OCI-LY7 (cell line): ENCODE results near the gene NT5C3A. TPM values are rescaled to one million over a fixed set of nuclear protein-coding genes. Genes with fewer than 3 reads are reported as not detected.

Source experiments
- BruUV-seq: library from RNA; stranded (reverse); fragments of 400-500 nt; replicated peaks from 2 replicates; lab custom pipeline; 2021; lab: Mats Ljungman, UMichigan
- CTCF ChIA-PET: fragments of 300-600 bp; sonication (Branson Sonifier 250); formaldehyde crosslinking; loops from one replicate; lab custom pipeline; 2022; ENCODE audit warnings: antibody characterized with exemption; ENCODE audit not compliant: unreplicated experiment; lab: Charles Lee
- POLR2A ChIA-PET: fragments of 300-600 bp; sonication (Branson Sonifier 250); formaldehyde crosslinking; loops from one replicate; lab custom pipeline; 2022; ENCODE audit warnings: antibody characterized with exemption; lab: Charles Lee
- DNase-seq: peaks from one replicate; pipeline ENCODE4 v3.0.0-alpha.2; 2015; ENCODE audit warnings: low spot score
- H2AFZ ChIP-seq: fragments of 200-600 bp; sonication (generic), shearing (Covaris generic); 2 replicates; pipeline ENCODE4 v1.6.1; 2014; ENCODE audit warnings: mild to moderate bottlenecking, antibody characterized with exemption, low read length, moderate library complexity
- H3K27ac ChIP-seq: fragments of 200-600 bp; sonication (generic); 2 replicates; pipeline ENCODE4 v1.5.1; 2014; ENCODE audit warnings: mixed run types, low read depth, mild to moderate bottlenecking, moderate library complexity, low read length, inconsistent platforms; ENCODE audit not compliant: poor library complexity, severe bottlenecking
- H3K36me3 ChIP-seq: fragments of 200-600 bp; sonication (generic); 2 replicates; pipeline ENCODE4 v1.6.1; 2014; ENCODE audit warnings: mild to moderate bottlenecking, antibody characterized with exemption, low read length, moderate library complexity, mixed read lengths; ENCODE audit not compliant: insufficient read depth
- H3K4me1 ChIP-seq: fragments of 200-600 bp; sonication (generic); 2 replicates; pipeline ENCODE4 v1.5.1; 2014; ENCODE audit warnings: mild to moderate bottlenecking, low read length; ENCODE audit not compliant: insufficient read depth, poor library complexity, severe bottlenecking
- H3K4me2 ChIP-seq: fragments of 200-600 bp; sonication (generic); 2 replicates; pipeline ENCODE4 v1.6.1; 2014; ENCODE audit warnings: mild to moderate bottlenecking, low read length
- H3K4me3 ChIP-seq: fragments of 200-600 bp; sonication (generic); 2 replicates; pipeline ENCODE4 v1.5.1; 2014; ENCODE audit warnings: mild to moderate bottlenecking, low read depth, low read length; ENCODE audit not compliant: poor library complexity, severe bottlenecking
- H3K79me2 ChIP-seq: fragments of 200-600 bp; sonication (generic); 2 replicates; pipeline ENCODE4 v1.6.1; 2016; ENCODE audit warnings: low read depth, mild to moderate bottlenecking, low read length, moderate library complexity, mixed read lengths; ENCODE audit not compliant: insufficient read depth
- H3K9me2 ChIP-seq: fragments of 200-600 bp; sonication (generic); 2 replicates; pipeline ENCODE4 v1.6.1; 2016; ENCODE audit warnings: mild to moderate bottlenecking, low read length, mixed read lengths; ENCODE audit not compliant: insufficient read depth
- H3K9me3 ChIP-seq: fragments of 200-600 bp; sonication (generic); 2 replicates; pipeline ENCODE4 v1.6.1; 2014; ENCODE audit warnings: mild to moderate bottlenecking, mixed run types, low read length, mixed read lengths
- H4K20me1 ChIP-seq: fragments of 200-600 bp; sonication (generic); 2 replicates; pipeline ENCODE4 v1.6.1; 2014; ENCODE audit warnings: mild to moderate bottlenecking, antibody characterized with exemption, low read length, moderate library complexity, mixed read lengths; ENCODE audit not compliant: insufficient read depth
- EZH2phosphoT487 ChIP-seq: fragments of 200-600 bp; sonication (generic); IDR thresholded peaks from 2 replicates; pipeline ENCODE4 v1.6.1; 2018; ENCODE audit warnings: low read depth, borderline replicate concordance, mild to moderate bottlenecking, mixed run types, antibody characterized with exemption, low read length, moderate library complexity, mixed read lengths
- intact Hi-C: fragments of 100-400 bp; cut with micrococcal nuclease; formaldehyde crosslinking; loops from one replicate; pipeline ENCODE4 v1.10.0; 2022; ENCODE audit not compliant: unreplicated experiment
- total RNA-seq, 2 experiments: library from RNA; depleted of rRNA in 1 of 2; stranded (reverse); fragments of >200 nt in 1 of 2; shearing (Covaris generic) in 1 of 2; gene quantifications; 2 replicates each; pipeline ENCODE4 v1.2.3, GENCODE V29; 2014 to 2022
- TF ChIP-seq, protein P1 (sequence below): fragments of 200-600 bp; sonication (generic); conservative IDR thresholded peaks from 2 replicates; pipeline ENCODE4 v1.5.1; 2014; ENCODE audit warnings: mild to moderate bottlenecking, antibody characterized with exemption, low read length, moderate library complexity, mixed read lengths

The NT5C3A gene
- total RNA-seq, 2 experiments from 2014 or later, result 37.1 to 62.4 TPM

DNA sequence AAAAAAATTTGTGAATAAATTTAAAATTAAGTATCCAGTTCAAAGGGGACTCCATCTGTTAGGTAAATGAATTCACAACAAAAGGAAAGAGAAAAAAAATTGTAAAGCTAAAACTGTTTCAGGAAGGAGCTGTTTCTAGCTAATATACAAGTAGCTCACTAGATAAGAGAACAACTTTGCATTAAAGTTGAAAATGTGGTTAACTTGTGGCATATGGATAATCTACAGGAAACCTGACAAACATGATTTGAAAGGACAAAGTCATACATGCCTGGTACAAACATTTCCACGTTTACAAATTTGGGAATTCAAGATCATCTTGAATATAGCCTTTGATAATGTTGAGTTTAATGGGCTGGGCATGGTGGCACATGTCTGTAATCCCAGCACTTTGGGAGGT, 8.9 kb downstream of the NT5C3A start:
- ChIA-PET POLR2A (interaction anchor here (0.6 to 3.8 kb wide), 12 partner anchors 9 to 162 kb away, joined by 3 to 23 read pairs (median 5); partner anchors contain the start of genes KBTBD2, NT5C3A and RP9), CTCF (no interaction called here)
- intact Hi-C loops, result no loop called here

DNA sequence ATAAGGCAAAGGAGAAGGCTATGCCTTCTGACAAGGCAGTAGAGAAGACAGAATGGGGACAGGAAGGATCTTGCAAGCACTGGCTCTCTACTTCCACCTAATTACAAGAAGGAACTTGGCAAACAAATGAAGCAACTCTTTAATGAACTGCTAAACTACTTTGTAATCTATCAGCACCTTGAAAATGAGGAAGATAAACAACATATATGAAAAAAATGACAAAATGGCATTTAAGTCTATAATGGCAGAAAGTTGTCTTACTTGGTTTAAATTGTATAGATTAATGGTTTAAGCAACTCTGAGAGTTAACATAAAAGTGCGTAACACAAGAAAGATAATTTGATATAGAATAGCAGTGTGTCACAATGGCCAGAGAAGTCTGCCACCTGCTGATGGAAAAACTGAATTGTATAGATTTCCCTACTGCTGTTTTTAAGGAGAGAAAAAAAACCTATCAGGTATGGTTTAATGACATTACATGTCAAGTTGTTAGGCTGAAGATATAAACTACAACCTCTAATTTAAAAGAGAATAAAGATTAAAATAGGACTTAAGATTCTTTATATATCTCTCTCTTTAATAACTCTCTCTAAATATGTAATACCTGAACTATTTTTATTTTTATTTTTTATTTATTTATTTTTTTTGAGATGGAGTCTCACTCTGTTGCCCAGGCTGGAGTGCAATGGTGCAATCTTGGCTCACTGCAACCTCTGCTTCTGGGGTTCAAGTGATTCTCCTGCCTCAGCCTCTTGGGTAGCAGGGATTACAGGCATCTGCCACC, 11.8 kb downstream of the NT5C3A start:
- BruUV-seq, result no TSS peak
- peaks cover 100% of the 10 kb centered on the region for H3K79me2 ChIP-seq
- no peak for TF ChIP-seq EZH2phosphoT487
- TF ChIP-seq, protein P1, sequence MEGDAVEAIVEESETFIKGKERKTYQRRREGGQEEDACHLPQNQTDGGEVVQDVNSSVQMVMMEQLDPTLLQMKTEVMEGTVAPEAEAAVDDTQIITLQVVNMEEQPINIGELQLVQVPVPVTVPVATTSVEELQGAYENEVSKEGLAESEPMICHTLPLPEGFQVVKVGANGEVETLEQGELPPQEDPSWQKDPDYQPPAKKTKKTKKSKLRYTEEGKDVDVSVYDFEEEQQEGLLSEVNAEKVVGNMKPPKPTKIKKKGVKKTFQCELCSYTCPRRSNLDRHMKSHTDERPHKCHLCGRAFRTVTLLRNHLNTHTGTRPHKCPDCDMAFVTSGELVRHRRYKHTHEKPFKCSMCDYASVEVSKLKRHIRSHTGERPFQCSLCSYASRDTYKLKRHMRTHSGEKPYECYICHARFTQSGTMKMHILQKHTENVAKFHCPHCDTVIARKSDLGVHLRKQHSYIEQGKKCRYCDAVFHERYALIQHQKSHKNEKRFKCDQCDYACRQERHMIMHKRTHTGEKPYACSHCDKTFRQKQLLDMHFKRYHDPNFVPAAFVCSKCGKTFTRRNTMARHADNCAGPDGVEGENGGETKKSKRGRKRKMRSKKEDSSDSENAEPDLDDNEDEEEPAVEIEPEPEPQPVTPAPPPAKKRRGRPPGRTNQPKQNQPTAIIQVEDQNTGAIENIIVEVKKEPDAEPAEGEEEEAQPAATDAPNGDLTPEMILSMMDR, result peak; percentile 91
- intact Hi-C loops, result loop anchor here (2.0 kb wide), 4 partner anchors 58 to 204 kb away; partner anchors contain the start of gene RP9
- H3K9me2 ChIP-seq, result no peaks in the 10 kb centered on the region
- H3K4me1 ChIP-seq, result peaks cover 78% of the 10 kb centered on the region
- peaks cover 23% of the 10 kb centered on the region; the same call in 1 of the 2 replicates for H4K20me1 ChIP-seq
- CTCF ChIA-PET, result no interaction called here
- H3K27ac ChIP-seq, result peak overlapping the region; percentile 78
- H3K4me2 ChIP-seq, result peak overlapping the region; percentile 64
- POLR2A ChIA-PET, result interaction anchor here (1.0 to 2.8 kb wide), 3 partner anchors 11 to 57 kb away, joined by 5 to 44 read pairs (median 7); no protein-coding TSS in a partner anchor
- peak; percentile 60 for DNase-seq
- H3K4me3 ChIP-seq, result peak overlapping the region; percentile 46
- H3K9me3 ChIP-seq, result no peaks in the 10 kb centered on the region; the same call in 1 of the 2 replicates
- H2AFZ ChIP-seq, result no peak overlapping the region
- peaks cover 39% of the 10 kb centered on the region for H3K36me3 ChIP-seq

More for the DNA sequence above, 8.9 kb downstream of the NT5C3A start:
- peak overlapping the region; percentile 78 for H3K27ac ChIP-seq
- peak overlapping the region; percentile 1 for H3K4me3 ChIP-seq
- peaks cover 100% of the 10 kb centered on the region for H3K79me2 ChIP-seq
- H3K4me1 ChIP-seq, result peaks cover 64% of the 10 kb centered on the region
- H3K9me3 ChIP-seq, result no peaks in the 10 kb centered on the region; the same call in 1 of the 2 replicates
- peaks cover 28% of the 10 kb centered on the region; the same call in 1 of the 2 replicates for H4K20me1 ChIP-seq
- TF ChIP-seq, protein P1, result no peak
- TF ChIP-seq EZH2phosphoT487, result no peak
- DNase-seq, result no peak
- H3K4me2 ChIP-seq, result peak overlapping the region; percentile 83
- H2AFZ ChIP-seq, result no peak overlapping the region
- H3K9me2 ChIP-seq, result no peaks in the 10 kb centered on the region
- no TSS peak for BruUV-seq
- H3K36me3 ChIP-seq, result peaks cover 43% of the 10 kb centered on the region
